Right forelimb (tissue), 1 donor: ENCODE results near the gene RASSF7.
"Not testable (repeated sequence)": the region's sequence is repeated elsewhere in the genome, so short reads cannot be mapped to it uniquely, and the experiment has no call there.

Source experiments
- DNase-seq: peaks from one replicate; pipeline ENCODE4 v3.0.0-alpha.2; 2018

Gene RASSF7

DNA sequence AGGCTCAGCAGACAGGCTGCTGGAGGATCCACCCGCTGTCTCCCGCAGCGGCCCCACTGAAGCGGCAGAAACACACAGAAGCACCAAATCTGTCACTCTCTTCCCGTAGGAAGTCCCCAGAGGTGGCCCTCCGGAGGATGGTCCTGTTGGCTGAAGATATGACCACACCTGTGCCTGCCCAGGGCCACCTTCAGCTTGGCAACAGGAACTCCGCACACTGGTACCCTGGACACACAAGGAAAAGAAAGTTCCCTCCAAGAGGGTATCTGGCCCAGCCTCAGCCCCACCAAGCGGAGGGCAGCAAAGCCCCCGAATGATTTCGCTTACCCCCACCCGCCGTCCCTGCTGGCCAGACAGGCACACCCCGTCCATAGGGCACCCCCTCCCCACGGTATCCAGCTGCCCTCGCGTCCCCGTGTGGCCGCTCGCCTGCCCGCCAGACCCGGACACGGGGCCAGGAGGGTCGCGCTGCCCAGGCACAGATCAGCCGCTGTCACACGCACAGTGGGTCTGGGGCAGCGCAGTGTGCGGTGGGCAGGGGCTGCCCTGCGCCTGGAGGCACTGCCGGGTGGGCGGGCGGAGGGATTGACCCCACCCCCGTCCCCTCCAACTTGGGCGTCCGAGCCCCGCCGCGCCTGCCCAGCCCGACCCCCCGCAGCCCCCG, 7.0 kb downstream of the RASSF7 start:
- DNase-seq, result no peak

DNA sequence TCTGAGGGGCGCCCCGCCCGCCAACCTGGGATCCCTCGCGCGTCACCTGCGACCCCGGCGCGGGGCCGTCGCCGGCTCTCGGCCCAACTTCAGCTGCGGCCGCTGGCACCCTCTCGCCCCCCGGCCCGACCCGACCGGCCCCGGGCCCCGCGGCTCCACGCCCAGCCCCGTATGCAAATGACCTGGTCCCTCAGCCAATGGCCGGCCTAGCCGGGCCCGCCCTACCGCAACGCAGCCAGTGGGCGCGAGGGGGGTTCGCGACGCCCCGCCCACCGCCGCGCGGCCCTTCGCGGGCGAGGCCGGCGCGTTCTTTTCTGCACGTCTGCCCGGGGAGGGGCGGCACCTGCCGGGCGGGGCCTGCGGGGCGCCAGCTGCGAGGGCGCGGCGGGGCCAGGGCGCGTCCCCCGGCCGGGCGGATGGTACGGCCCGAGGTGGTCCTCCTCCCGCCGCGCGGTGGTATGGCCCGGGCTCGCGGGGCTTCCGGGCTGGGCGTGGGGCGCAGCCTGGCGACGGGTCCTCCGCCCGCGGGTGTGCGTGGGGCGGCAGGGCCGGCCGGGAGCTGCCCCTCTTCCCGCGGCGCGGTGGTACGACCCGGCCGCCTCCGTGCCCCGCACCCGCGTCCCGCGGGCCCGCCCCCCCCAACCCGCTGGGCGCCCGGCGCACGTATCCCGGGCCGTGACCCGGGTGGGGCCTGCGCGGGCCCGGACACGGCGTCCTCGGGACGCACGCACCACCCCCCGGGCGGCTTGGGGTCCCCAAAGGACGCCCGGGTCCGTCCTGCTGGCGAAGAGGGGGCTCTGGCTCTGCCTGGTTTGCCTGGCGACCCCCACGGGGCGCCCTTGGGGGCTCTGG, 7.8 kb downstream of the RASSF7 start:
- peak; percentile 96 for DNase-seq

GRCh38 chr11:569158-569885, 8.6 kb downstream of the RASSF7 start:
- no peak for DNase-seq

- DNase-seq, result no peak
Observed at GRCh38 chr11:571802-572185, 11.0 kb downstream of the RASSF7 start.

DNA sequence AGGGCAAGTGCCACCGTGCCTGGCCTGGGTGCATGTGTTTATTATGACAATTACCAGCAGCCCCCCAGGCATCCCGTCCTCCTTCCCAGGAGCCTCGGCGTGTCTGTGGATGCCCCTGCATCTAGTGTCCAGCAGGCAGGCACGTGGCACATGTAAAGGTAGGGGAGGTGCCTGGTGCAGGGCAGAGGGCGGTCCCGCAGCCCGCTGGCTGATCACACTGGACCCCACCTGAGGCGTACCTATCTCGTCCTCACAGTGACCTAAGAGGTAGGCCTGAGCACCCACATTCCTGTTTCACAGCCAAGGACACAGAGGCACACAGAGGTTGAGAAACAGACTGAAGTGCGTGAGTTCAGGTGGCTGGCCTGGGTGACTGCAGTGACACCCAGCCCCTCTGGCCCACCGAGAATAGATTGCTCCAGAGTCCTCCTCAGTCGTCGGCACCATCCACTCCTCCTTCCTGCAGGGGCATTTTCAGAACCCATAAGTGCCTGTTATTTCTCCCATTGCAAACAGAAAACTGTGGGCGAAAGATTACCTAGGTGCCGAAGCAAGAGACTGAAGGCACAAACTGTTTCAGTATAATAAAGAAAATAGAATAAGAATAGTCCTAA, 12.5 kb downstream of the RASSF7 start:
- no peak for DNase-seq

DNA sequence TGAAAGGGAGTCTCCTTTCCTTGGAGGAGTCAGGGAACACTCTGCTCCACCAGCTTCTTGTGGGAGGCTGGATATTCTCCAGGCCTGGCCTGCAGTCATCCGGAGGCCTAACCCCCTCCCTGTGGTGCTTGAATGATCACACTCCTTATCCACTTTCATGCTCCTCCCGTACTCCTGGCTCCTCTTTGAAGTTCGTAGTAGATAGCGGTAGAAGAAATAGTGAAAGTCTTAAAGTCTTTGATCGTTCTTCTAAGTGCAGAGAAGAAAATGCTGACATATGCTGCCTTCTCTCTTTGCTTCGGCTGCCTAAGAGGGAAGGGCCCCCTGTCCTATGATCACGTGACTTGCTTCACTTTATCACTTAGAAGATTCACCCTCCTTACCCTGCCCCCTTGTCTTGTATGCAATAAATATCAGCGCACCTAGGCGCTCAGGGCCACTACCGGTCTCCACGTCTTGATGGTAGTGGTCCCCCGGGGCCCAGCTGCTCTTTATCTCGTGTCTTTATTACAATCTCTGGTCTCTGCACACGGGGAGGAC, 13.3 kb downstream of the RASSF7 start:
- not testable (repeated sequence) for DNase-seq

- no peak for DNase-seq
Observed at GRCh38 chr11:574632-575312, 14.0 kb downstream of the RASSF7 start.

DNA sequence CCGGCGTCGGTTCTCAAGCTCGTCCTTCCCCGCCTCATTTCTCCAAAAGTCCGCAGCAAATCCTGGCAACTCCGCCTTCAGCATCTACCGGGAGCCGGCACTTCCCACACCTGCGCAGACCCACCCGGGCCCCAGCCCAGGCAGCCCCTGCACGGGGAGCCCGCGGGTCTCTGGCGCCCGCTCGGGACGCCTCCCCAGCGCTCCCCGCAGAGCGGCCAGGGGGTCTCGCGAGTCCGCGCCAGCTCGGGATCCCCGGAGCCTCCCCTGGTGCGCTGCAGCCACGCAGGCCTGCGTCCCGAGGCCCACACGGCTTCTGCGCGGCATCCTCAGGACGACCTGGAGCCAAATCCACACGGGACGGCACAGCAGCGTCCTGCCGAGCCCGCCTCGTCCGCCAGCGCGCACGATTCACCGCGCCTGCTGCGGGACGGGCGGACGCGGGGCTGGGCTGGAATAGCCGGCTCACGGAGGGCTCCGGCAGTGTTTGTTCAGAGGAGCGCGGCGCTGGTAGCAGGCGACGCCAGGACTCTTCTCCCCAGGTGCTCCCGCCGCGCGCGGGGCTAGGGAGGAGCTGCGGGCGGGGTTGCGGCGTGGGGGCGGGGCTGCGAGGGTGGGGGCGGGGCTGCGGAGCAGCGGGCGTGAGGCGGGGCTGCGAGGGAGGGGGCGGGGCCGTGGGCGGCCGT, 14.7 kb downstream of the RASSF7 start:
- DNase-seq, result no peak

DNA sequence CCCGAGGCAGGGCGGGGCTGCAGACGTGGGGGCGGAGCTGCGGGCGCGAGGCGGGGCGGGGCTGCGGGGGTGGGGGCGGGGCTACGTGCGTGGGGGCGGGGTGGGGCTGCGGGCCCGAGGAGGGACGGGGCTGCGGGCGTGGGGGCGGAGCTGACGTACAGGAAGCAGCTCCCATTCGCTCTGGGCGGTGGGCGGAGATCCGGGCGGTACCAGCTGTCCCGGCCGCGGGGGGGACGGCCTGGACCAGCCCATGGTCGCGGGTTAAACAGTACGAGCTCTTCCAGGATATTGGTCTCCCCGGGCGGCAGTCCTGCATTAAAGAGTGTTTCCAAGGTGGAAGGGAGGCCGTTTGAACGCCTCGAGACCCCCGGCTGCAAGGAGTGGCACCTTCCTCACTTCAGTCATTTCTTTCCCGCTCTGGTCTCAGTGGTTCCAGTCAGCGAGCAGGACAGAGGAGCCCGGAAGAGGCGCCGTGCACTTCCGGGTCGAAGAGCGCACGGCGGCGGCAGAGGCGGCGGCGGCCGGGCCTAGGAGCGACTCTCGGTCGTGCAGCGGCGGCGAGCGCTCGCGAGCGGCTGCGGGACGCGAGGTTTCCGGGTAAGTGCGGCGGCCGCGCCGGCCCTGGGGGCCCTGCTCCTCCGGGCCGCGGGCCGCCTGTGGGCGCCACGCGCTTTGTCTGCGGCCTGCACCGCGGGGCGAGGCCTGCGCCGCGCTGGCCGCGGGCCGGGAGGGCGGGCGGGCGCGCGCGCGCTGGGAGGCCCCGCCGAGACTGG, 15.4 kb downstream of the RASSF7 start, which contains the start of gene PHRF1:
TSS of gene PHRF1 (plus strand) at position 475 of the 773 bp plus-strand sequence. CDS start 5,043 bp downstream, outside the sequence.
- DNase-seq, result peak; percentile 98

DNA sequence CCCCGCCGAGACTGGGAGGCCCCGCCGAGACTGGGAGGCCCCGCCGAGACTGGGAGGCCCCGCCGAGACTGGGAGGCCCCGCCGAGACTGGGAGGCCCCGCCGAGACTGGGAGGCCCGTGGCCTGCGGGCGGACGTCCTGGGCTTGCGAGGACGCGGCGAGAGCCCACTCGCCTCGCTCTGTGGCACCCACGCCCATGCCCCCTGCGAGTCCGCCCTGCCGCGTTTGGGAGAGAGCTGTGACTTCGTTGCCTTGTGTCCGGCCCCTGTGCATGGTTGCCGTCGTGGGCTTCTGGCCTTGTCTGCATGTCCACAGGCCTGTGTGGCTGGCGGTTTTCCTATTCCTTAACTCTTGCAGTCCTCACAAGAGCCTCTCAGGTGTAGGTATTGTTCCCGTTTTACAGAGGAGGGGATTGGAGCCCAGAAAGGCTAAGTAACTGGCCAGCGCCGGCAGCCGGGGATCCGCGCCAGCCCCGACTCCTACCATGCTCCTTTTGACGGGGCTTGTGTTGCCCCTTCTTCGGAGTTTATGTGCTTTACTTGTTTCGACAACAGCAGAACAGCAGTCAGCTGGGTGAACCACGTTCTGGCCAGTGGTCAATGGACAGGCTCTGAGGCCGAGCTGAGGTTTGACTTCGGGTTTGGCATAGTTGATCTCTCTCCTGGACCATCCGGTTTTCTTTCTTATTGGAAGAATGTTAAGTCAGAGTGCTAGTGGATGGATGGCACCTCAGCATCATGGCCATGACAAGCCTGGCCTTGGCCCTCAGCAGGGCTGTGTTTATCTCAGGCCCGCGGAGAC, 16.2 kb downstream of the RASSF7 start:
- no peak for DNase-seq

DNA sequence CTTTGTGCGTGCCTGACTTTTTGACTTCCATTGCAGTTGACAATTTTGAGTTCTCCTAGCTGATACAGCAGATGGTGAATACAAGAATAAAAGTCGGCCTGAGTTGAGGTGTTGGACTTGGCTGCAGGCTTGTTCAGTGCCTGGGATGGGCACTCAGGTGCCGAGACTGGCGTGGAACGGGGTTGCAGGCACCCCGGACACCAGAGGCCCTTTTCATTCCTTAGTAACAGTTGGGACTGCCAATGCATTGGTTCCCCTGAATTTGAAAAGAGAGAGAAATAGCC, 16.8 kb downstream of the RASSF7 start:
- no peak for DNase-seq

DNA sequence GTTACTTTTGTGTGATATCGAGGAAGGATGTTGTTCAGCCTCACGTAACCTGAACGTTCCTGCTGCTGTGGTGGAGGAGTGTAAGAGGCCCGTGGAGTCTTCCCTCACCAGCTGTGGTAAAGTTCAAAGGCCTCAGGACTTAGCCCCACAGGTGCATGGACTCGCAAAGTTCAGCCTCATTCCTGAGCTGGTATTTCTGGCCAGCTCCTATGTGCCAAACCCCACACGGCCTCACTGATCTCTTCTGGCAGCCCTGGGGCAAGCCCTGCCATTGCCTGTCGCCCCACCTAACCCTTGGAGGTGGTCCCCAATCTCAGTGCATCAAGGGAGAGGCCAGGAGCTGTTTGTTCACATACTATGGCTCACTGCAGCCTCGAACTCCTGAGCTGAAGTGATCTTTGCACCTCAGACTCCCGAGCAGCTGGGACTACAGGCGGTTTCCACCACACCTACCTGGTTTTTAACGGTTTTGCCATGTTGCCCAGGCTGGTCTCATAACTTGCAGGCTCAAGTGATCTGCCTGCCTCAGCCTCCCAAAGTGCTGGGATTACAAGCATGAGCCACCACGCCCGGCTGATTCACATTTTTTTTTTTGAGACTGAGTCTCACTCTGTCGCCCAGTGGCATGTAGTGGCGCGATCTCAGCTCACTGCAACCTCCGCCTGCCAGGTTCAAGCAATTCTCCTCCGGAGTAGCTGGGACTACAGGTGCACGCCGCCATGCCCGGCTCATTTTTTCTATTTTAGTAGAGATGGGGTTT, 17.7 kb downstream of the RASSF7 start:
- DNase-seq, result no peak

DNA sequence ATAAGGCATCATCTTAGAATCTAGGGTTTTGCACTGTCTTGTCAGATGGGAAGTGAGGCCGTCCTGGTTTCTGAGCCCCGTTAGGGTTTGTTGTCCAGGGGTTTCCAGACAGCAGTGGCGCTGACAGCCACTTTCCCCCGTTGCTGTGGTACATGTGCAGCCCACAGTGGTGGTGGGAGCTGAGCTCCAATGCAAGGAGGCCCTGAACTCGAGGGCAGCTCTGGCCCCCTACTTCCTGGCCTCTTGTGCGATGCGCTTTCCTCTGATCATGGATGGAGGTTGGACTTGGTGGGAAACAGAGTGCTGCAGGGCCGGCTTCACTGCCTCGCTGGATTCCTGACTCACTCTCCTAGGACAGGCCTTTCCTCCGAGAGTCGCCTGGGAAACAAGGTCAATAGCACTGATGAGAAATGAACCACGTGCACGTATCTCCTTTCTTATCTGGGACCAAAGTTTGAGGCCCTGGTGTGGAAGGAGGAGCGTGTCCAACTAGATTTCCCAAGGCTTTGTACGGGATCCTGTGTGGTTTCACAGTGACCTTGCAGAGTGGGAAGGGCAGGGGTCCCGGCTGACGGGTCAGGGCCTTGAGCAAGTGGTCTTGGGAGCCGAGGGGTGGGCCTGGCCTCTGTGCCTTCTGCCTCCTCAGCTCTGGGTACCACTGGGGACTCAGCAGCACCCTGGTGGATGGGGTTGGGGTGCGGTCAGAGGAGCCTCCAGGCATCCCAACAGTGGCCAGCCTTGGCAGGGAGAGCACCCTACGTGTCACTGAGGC, 19.2 kb downstream of the RASSF7 start:
- DNase-seq, result no peak

- DNase-seq, result no peak
Observed at GRCh38 chr11:581342-581741, 20.6 kb downstream of the RASSF7 start.

GRCh38 chr11:581752-582151, 21.0 kb downstream of the RASSF7 start:
- no peak for DNase-seq

- no peak for DNase-seq
Observed at GRCh38 chr11:584287-584686, 23.5 kb downstream of the RASSF7 start.

DNA sequence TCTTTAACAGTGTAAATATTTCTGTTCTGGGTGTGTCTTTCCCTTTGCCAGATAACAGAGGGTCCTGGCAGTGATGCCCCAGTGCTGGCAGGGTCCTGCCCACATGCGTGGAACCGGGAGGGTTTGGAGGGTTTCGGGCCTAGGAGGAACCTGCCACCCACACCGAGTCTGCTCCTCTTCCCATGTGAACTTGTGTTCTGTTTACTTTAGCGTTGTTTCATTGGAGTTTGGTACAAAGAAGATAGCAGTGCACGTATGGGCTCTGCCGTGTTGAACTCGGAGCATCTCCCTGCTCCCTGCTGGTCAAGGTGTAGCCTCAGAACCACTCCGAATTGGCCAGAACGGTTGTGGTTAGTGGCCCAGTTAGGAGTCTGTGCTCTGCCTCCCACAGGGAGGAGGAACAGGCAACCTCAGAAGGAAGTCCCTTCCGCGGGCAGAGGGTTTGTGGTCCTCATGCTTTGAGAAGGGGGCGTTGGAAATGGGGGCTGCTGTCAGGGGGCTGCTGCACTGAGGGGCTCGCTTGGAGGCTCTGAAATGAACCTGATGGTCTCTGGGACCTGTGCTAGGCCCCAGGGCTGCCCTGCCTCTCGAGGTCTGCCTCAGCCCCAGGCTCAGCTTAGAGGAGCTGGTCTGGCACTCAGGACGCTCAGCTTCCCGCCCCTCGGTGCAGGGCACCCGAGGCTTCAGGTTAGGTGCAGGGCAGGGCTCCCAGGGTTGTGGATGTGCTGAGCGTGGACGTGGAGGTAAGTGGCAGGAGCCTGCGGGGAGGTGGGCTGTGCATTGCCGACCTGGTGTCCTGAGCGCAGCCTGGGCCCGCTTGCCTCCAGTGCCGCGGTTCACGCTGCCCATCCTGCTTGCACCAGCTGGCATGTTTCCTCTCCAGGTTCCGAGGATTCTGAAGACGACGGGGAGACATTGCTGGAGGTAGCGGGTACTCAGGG, 25.9 kb downstream of the RASSF7 start:
- no peak for DNase-seq
